ENCODE results near the gene DDX10.

DDX10 gene

DNA sequence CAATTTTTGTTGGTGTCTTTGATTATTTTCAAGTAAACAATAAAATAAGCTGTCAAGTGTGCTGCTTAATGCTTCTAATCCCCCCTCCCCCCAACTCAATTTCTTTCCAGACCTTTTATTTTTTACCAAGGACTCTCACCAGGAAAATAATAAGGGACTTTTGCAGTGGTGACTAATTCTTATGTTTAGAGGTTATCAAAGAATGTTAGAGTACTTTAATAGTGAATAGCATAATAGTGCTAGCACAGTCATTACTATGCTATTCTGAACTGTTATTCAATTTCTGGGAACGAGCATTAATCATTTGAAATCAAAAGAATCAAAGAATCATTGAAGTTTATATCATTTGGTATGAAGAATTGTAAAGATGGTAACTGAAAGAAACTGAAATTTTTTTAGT, 251.4 kb downstream of the DDX10 start:
- DNase-seq (ENCODE audit: low read depth), result no peak
- TF ChIP-seq, protein P1, sequence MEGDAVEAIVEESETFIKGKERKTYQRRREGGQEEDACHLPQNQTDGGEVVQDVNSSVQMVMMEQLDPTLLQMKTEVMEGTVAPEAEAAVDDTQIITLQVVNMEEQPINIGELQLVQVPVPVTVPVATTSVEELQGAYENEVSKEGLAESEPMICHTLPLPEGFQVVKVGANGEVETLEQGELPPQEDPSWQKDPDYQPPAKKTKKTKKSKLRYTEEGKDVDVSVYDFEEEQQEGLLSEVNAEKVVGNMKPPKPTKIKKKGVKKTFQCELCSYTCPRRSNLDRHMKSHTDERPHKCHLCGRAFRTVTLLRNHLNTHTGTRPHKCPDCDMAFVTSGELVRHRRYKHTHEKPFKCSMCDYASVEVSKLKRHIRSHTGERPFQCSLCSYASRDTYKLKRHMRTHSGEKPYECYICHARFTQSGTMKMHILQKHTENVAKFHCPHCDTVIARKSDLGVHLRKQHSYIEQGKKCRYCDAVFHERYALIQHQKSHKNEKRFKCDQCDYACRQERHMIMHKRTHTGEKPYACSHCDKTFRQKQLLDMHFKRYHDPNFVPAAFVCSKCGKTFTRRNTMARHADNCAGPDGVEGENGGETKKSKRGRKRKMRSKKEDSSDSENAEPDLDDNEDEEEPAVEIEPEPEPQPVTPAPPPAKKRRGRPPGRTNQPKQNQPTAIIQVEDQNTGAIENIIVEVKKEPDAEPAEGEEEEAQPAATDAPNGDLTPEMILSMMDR (IDR thresholded peaks at IDR 0.05; ENCODE audit: insufficient read depth, low read depth, low read length, missing control alignments), result no peak
- no peak overlapping the region for H3K4me3 ChIP-seq (ENCODE audit: low read depth, low read length)

GRCh38 chr11:108916935-108917334, 252.1 kb downstream of the DDX10 start:
- no peak overlapping the region for H3K4me3 ChIP-seq (ENCODE audit: low read depth, low read length)
- TF ChIP-seq, protein P1 (IDR thresholded peaks at IDR 0.05; ENCODE audit: insufficient read depth, low read depth, low read length, missing control alignments), result no peak
- no peak for DNase-seq (ENCODE audit: low read depth)

- no peak overlapping the region for H3K4me3 ChIP-seq (ENCODE audit: low read depth, low read length)
- DNase-seq (ENCODE audit: low read depth), result no peak
- TF ChIP-seq, protein P1 (IDR thresholded peaks at IDR 0.05; ENCODE audit: insufficient read depth, low read depth, low read length, missing control alignments), result no peak
Measured at GRCh38 chr11:108921211-108921610, 256.3 kb downstream of the DDX10 start.

- no peak overlapping the region for H3K4me3 ChIP-seq (ENCODE audit: low read depth, low read length)
- TF ChIP-seq, protein P1 (IDR thresholded peaks at IDR 0.05; ENCODE audit: insufficient read depth, low read depth, low read length, missing control alignments), result no peak
- DNase-seq (ENCODE audit: low read depth), result no peak
Measured at GRCh38 chr11:108922241-108922640, 257.4 kb downstream of the DDX10 start.

GRCh38 chr11:108923413-108923812, 258.5 kb downstream of the DDX10 start:
- TF ChIP-seq, protein P1 (IDR thresholded peaks at IDR 0.05; ENCODE audit: insufficient read depth, low read depth, low read length, missing control alignments), result no peak
- DNase-seq (ENCODE audit: low read depth), result no peak
- no peak overlapping the region for H3K4me3 ChIP-seq (ENCODE audit: low read depth, low read length)

- H3K4me3 ChIP-seq (ENCODE audit: low read depth, low read length), result no peak overlapping the region
- TF ChIP-seq, protein P1 (IDR thresholded peaks at IDR 0.05; ENCODE audit: insufficient read depth, low read depth, low read length, missing control alignments), result no peak
- no peak for DNase-seq (ENCODE audit: low read depth)
Measured at GRCh38 chr11:108926171-108926840, 261.4 kb downstream of the DDX10 start.
